Measurements from ENCODE around the gene SLC34A1.
A peak's percentile ranks its signal among the peaks of the same experiment; 100 is the strongest.
"Not testable (repeated sequence)": the region's sequence is repeated elsewhere in the genome, so short reads cannot be mapped to it uniquely, and the experiment has no call there.

Gene SLC34A1

DNA sequence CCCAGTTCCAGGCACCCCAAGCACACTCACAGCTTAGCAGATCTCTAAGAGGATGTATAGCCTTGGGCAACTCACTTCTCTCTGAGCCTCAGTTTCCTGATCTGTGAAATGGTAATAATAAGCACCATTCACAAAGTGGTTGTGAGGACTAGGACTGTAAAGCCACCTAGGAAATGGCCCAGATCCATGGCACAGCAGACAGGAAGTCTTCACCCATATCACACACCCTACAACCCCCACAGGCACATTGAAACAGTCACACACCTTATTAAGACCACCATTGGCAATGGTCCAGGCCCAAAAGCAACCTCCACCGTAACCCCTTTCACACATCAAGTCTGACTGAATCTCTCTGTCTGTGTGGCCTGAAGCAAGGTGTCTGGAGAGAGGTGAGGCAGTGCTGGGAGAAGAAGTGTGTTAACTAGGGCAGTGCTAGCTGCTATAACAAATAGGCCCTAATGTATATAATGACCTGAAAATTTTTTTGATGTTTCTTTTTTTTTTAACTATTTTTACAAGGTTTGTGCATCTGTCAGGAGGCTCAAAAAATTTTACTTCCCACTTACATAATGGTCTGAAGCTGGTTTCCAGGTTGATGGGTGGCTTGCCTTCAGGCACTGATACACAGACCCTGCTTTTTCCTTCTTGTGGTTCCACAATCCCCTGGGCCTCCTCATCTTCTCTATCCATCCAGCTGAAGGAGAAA lies 28.9 kb upstream of the SLC34A1 start:
- DNase-seq (ENCODE audit: low read depth in 2 of 2): no peak

DNA sequence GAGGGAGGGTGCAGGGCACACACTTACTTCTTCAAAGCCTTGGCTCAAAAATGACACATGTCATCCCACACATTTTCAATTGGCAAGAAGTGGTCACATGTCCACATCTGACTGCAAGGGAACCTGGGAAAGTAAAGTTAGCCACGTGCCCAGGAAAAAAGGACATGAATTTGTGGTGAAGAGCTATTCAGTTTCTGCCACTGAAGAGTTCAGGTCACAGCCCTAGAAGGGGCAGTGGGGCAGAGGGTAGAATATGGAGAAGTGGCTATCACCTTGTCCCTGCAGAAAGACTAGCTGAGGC lies 28.4 kb upstream of the SLC34A1 start:
- no peak for DNase-seq (ENCODE audit: low read depth in 2 of 2)

DNA sequence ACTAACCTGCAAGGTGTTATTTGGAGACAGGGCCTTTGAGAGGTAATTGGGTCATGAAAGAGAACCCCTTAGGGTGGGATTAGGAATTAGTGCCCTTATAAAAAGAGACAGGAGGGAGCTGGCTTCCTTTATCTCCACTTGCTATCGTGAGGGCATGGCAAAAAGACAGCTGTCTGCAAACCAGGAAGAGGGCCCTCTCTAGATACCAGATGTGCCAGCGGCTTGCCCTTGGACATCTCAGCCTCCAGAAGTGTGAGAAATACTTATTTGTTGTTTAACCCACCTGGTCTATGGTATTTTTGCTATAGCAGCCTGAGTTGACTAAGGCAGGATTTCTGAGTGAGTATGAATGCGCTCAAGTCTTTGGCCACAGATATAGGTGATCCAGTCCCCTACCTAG lies 27.5 kb upstream of the SLC34A1 start:
- DNase-seq (ENCODE audit: low read depth in 2 of 2): no peak

DNA sequence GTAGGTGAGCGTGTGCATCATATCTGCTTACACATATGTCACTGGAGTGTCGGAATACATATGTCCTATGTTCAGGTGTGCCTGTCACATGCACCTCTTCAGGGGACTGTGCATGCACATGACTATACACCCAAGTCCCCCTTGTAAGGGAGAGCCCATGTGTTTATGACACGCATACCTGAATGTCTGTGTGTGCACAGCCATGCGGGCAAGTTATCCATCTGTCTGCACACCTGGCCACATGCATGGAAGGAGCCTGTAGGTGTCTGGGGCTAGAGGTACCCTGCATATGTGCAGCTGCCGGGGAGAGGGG lies 27.1 kb upstream of the SLC34A1 start:
- no peak for DNase-seq (ENCODE audit: low read depth in 2 of 2)

DNA sequence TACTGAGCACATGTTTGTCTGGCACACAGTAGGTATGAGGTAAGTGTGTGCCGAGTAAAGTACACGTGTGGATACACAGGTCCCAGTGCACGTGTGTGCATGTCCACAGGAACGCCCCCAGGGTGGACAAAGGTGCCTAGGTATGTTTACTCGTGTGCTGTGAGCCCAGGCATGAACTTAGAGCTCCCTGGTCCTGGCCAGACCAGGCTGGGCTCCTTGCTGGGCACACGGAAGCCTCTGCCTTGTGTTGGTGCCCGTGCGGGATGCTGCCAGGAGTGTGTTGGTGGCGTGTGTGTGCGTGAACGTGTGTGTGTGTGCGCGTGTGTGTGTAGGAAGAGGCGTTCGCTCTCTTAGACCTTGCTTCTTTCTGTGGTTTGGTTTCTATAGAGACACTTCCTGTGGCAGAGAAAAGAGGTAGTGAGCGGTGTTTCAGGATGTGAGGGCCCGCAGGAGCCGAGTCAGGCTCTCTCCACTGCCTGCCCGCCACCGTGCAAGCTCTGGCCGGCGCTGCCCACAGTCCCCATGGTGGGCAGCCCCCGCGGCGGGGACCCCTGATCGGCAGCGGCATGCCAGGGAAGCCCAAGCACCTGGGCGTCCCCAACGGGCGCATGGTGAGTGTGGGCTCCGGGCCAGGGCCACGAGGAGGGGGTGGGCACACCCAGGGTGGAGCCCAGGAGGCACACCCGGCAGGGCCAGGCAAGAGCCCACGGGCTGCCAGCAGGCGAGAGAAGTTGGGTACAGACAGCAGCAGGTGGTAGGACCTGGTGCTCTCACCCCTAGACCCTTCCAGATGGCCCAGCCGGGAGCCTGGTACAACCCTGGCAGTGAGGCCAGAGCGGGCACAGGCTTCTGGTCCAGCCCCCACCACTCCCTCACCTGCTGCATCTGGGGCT lies 26.5 kb upstream of the SLC34A1 start, which contains the start of gene RGS14:
Gene RGS14 (plus strand): TSS at position 466 of the 893 bp plus-strand sequence. CDS start 101 bp downstream, at position 567.
- peak in 1 of 2 donors; percentile 43 for DNase-seq (ENCODE audit: low read depth in 2 of 2)

DNA sequence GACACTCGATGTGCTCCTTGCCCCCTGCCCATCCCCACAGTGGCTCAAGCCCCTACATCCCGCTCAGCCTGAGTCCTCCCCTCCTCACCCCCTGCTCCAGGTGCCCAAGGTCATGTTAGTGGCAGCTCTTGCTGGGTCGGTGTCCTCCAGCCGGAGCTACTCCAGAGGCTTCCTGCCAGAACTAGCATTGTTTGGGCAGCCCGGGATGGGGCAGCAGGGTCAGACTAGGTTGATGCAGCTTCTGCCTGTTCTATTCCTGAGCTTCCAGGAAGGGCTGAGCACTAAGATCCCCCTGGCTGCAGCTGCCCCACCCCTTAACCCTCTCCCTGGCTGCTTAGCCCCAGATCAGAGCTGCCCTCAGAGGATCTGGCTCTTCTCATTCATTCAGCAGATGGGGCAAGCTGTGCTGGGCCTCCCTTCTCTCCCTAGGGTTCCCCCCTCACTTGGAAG lies 25.8 kb upstream of the SLC34A1 start:
- no peak for DNase-seq (ENCODE audit: low read depth in 2 of 2)

DNA sequence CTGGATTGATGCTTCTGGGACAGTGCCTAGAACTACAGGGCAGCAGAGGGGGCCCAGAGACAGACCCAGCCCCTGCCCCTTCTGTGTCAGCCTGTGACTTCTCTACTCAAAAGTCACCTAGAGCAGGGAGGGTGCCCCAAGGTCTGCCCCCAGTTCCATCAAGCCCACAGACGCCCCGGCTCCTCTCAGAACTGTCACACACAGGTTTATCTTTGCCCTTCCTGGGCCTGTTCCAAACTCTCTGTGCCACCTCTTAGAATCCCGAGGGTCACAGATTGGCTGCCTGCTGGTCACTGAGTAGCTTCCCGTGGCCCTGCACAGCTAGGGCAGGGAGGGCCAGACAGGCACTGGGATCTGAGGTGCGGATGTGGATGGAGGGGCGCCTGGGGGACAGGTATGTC lies 24.8 kb upstream of the SLC34A1 start:
- no peak for DNase-seq (ENCODE audit: low read depth in 2 of 2)

DNA sequence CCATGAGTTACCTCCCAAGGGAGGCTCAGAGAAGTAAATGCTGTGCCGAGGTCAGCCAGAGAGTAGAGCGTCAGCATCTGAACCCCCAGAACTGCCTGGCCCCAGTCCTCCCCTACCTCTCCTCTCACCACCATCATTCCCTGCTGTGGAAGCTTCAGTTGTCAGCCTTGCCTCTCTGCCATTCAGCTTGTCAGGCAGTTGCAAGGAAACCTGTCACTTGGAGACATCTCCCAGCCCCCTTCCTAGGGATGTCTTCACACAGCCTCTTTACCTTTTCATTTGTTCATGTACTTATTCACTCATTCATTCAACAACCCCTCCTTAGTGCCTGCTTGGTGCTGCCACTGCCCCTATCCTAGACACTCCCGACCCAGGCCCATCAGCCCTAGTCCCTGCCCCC lies 24.4 kb upstream of the SLC34A1 start:
- DNase-seq (ENCODE audit: low read depth in 2 of 2): no peak

DNA sequence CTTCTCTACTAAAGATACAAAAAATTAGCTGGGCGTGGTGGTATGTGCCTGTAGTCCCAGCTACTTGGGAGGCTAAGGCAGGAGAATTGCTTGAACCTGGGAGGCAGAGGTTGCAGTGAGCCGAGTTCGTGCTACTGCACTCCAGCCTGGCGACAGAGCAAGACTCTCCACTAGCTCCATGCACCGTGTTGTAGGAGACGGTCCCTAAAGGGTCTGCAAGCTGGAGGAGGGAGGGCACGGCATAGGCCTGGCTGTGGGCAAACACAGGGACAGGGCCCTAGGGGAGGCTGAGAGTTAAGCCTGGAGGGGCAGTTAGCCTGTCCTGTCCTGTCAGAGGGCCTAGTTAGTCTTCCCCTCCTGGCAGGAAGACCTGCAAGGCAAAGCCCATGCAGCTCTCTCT lies 23.5 kb upstream of the SLC34A1 start:
- DNase-seq (ENCODE audit: low read depth in 2 of 2): not testable (repeated sequence)

GRCh38 chr5:177361418-177362291 lies 22.6 kb upstream of the SLC34A1 start:
- DNase-seq (ENCODE audit: low read depth in 2 of 2): no peak

- DNase-seq (ENCODE audit: low read depth in 2 of 2): no peak
Observed at GRCh38 chr5:177362292-177362609, 22.0 kb upstream of the SLC34A1 start.

GRCh38 chr5:177362610-177363507 lies 21.4 kb upstream of the SLC34A1 start:
- DNase-seq (ENCODE audit: low read depth in 2 of 2): peak; percentile 50 to 73

- no peak for DNase-seq (ENCODE audit: low read depth in 2 of 2)
Observed at GRCh38 chr5:177363565-177363964, 20.7 kb upstream of the SLC34A1 start.

- no peak for DNase-seq (ENCODE audit: low read depth in 2 of 2)
Observed at GRCh38 chr5:177364159-177364962, 19.9 kb upstream of the SLC34A1 start.

DNA sequence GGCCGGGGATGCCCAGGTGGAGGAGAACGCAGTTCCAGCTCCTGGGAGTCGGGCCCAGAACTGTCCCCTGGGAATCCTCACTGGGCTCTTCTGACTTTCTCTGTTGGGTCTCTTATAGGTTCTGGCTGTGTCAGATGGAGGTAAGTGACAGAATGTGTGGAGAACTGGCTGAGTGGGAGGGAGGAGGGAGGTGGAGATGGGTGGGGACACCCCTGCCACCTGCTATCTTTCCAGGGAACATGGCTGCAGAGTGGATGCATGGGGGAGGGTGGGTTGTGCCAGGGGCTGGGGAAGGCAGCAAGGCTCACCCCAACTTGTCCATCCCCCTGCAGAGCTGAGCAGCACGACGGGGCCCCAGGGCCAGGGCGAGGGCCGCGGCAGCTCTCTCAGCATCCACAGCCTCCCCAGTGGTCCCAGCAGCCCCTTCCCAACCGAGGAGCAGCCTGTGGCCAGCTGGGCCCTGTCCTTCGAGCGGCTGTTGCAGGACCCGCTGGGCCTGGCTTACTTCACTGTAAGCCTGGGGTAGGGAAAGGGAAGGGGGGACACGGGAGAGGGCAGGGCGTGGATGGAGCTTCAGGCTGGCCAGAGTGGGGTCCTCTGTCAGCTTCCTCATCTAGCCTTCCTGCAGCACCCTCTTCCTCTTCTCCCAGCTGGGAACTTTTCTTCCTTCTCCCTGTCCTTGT lies 18.2 kb upstream of the SLC34A1 start:
- no peak for DNase-seq (ENCODE audit: low read depth in 2 of 2)

DNA sequence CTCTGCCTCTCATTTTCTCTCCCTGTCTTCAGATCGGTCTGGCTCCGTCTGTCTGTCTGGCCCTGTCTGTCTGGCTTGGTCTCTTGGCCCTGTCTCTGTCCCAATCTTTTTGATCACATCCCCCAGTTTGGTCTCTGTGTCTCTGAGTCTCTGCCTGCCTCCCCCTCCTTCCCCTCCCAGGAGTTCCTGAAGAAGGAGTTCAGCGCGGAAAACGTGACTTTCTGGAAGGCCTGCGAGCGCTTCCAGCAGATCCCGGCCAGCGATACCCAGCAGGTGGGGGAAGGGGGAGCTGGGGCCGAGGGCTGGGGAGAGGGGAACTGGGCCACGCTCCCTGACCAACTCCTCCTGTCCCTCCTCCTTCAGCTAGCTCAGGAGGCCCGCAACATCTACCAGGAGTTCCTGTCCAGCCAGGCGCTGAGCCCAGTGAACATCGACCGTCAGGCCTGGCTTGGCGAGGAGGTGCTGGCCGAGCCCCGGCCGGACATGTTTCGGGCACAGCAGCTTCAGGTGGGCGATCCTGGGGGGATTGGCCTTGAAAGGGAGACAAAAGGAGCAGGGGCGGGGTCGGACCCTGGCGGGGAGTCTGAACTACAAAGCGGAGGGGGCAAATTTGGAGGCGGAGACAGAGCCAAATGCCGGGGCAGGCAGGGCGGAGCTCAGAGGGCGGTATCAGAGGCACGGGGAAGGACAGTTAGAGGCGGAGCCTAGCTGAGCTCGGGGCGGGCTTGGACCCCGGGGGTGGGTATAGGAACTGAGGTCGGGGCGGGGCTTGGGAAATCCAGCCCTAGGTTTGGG lies 17.5 kb upstream of the SLC34A1 start:
- DNase-seq (ENCODE audit: low read depth in 2 of 2): no peak

DNA sequence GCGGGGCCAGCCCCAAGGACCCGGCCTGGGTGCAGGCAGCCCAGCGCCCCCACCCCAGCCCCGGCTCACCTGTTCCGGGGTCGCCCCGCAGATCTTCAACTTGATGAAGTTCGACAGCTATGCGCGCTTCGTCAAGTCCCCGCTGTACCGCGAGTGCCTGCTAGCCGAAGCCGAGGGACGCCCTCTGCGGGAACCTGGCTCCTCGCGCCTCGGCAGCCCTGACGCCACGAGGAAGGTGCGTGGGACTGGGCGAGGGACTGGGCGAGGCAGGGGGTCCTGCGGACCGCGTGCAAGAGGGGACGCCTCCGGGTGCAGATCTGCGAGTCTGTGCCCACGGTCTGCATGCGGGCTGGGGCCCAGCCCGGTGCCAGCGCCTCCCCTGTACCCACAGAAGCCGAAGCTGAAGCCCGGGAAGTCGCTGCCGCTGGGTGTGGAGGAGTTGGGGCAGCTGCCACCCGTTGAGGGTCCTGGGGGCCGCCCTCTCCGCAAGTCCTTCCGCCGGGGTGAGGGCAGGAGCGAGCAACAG lies 16.8 kb upstream of the SLC34A1 start:
- no peak for DNase-seq (ENCODE audit: low read depth in 2 of 2)

GRCh38 chr5:177367981-177368868 lies 16.0 kb upstream of the SLC34A1 start:
- DNase-seq (ENCODE audit: low read depth in 2 of 2): no peak
